HG03280 (cell line): Measurements from ENCODE around the gene ANKRD2.

Source experiments
- ATAC-seq: cut with Tn5 transposase; IDR thresholded peaks from one replicate; pipeline ENCODE4 v1.9.1; 2021; ENCODE audit warnings: mild to moderate bottlenecking, moderate library complexity; ENCODE audit not compliant: unreplicated experiment

ANKRD2 gene

GRCh38 chr10:97590748-97591495, 18.3 kb downstream of the ANKRD2 start:
- no peak for ATAC-seq

GRCh38 chr10:97593421-97593820, 20.8 kb downstream of the ANKRD2 start:
- no peak for ATAC-seq

- ATAC-seq, result no peak
Measured at GRCh38 chr10:97596101-97597082, 23.8 kb downstream of the ANKRD2 start.

- no peak for ATAC-seq
Measured at GRCh38 chr10:97597778-97598177, 25.2 kb downstream of the ANKRD2 start.

GRCh38 chr10:97598407-97599271, 26.1 kb downstream of the ANKRD2 start:
- ATAC-seq, result no peak

- ATAC-seq, result no peak
Measured at GRCh38 chr10:97599272-97599619, 26.7 kb downstream of the ANKRD2 start.

- ATAC-seq, result no peak
Measured at GRCh38 chr10:97600616-97601015, 28.0 kb downstream of the ANKRD2 start.

GRCh38 chr10:97601268-97602215, 29.0 kb downstream of the ANKRD2 start:
- ATAC-seq, result no peak

GRCh38 chr10:97607095-97607636, 34.6 kb downstream of the ANKRD2 start:
- ATAC-seq, result no peak

- ATAC-seq, result no peak
Measured at GRCh38 chr10:97608991-97609561, 36.5 kb downstream of the ANKRD2 start.

- no peak for ATAC-seq
Measured at GRCh38 chr10:97611473-97611872, 38.9 kb downstream of the ANKRD2 start.

- no peak for ATAC-seq
Measured at GRCh38 chr10:97612386-97612785, 39.8 kb downstream of the ANKRD2 start.

GRCh38 chr10:97618285-97618684, 45.7 kb downstream of the ANKRD2 start:
- ATAC-seq, result no peak

- ATAC-seq, result no peak
Measured at GRCh38 chr10:97618733-97619132, 46.2 kb downstream of the ANKRD2 start.

- no peak for ATAC-seq
Measured at GRCh38 chr10:97623277-97623676, 50.7 kb downstream of the ANKRD2 start.

- no peak for ATAC-seq
Measured at GRCh38 chr10:97627731-97628130, 55.2 kb downstream of the ANKRD2 start.

GRCh38 chr10:97628228-97628627, 55.6 kb downstream of the ANKRD2 start:
- ATAC-seq, result no peak

- ATAC-seq, result no peak
Measured at GRCh38 chr10:97629289-97629688, 56.7 kb downstream of the ANKRD2 start.

GRCh38 chr10:97631098-97631497, 58.5 kb downstream of the ANKRD2 start:
- no peak for ATAC-seq
